Vagina (tissue), 2 donors: ENCODE measurements around the gene ARSG.

Experiments
- CTCF ChIP-seq, 3 experiments: fragments of 450-650 bp in 2 of 3; fragments of 200-600 bp in 1 of 3; sonication (generic) in 1 of 3; IDR thresholded peaks; one replicate each; pipeline ENCODE4 v1.5.1; 2017 to 2019; ENCODE audit warnings: antibody characterized with exemption in 3 of 3, mild to moderate bottlenecking in 2 of 3, moderate library complexity in 2 of 3
- POLR2AphosphoS5 ChIP-seq, 2 donors: sonication (generic); formaldehyde crosslinking; IDR thresholded peaks; one replicate each; pipeline ENCODE4 v1.9.0; 2017; ENCODE audit warnings: antibody characterized with exemption in 2 of 2, mild to moderate bottlenecking in 2 of 2, low read depth in 1 of 2; ENCODE audit not compliant: insufficient read depth in 1 of 2

GRCh38 chr17:68246271-68247028 lies 44.8 kb upstream of the ARSG start:
- TF ChIP-seq POLR2AphosphoS5 (IDR thresholded peaks at IDR 0.05; ENCODE audit: insufficient read depth in 1 of 2, low read depth in 1 of 2) (no peak), CTCF (IDR thresholded peaks at IDR 0.05) (no peak)
